Fibroblast of peridontal ligament (primary cell): ENCODE measurements around the gene ILF2.

Experiments
- DNase-seq: peaks from one replicate; pipeline ENCODE4 v3.0.0-alpha.2; 2010; ENCODE audit errors: extremely low read depth

The ILF2 gene

GRCh38 chr1:153627715-153628626 is 42.8 kb downstream of the ILF2 start, which contains the start of gene S100A1:
Gene S100A1 (plus strand): TSS chr1:153628434. CDS start chr1:153630522, 2,088 bp downstream.
- DNase-seq = no peak

- peak; percentile 94 for DNase-seq
Measured at GRCh38 chr1:153626904-153627714, 43.7 kb downstream of the ILF2 start, which contains the start of gene S100A13. Gene S100A13 (minus strand): TSS chr1:153627505. CDS start chr1:153626472, 1,033 bp downstream.

DNA sequence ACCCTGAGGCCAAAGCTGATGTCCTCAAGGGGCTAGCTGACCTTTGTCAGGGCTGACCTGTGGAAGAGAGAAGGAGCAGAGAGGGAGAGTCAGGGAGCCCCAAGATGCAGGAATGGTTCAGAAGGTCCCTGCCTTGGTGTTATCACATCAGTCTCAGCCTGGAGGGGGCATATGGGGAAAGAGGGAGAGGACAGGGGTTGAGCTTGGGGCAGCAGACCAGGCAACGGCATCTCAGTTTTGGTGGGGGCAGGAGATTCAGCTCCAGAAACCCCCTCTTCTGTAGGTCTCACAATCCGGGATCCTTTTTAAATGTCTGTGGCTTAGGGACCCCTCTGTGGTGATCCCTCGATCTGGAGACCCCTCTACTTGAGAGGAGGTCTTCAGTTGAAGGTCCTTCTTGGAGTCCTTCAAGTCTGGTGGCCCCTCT is 44.3 kb downstream of the ILF2 start:
- DNase-seq = no peak

DNA sequence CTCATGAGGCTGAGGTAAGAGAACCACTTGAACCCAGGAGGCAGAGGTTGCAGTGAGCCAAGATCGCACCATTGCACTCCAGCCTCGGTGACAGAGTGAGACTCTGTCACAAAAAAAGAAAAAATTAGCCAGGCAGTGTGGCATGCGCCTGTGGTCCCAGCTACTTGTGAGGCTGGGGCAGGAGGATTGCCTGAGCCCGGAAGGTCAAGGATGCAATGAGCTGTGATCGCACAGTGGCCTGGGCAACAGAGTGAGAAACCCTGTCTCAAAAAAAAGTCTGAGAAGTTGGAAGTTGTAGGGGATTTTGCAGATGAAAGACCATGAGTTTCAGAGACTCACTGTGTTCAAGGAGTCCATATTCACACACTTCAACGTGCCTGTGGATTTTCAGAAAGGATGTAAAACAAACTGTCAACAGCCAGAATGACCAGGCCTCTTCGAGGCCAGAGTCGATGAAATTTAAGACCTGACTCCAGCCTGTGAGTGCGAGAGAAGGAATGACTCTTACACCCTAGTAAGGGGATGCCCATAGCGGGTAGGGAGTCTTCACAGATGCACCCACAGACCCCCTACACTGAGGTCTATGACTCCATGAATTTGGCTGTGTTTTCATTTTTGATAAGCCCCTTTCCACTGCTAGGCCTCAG is 45.7 kb downstream of the ILF2 start:
- no peak for DNase-seq

GRCh38 chr1:153623101-153623500 is 47.7 kb downstream of the ILF2 start:
- DNase-seq = no peak

DNA sequence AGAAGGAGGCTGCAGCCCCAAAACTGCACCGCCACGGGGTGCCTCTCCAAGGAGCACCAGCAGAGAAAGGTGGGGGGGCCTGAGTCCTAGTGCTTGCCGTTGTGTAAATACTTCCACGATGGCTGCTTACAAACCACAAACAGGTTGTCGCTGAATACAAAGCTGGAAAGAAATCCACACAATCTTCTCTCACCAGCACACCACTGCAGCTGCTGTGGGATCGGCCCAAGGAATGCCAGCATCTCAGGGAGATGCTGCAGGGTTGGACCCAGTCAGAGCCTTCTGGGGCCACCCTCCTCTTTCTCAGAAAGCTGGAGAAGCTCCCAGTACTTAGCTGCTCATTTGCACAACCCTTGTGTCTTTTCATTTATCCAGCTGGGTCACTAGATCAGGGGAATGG is 51.6 kb downstream of the ILF2 start:
- no peak for DNase-seq

- peak; percentile 41 for DNase-seq
Measured at GRCh38 chr1:153617663-153618062, 53.1 kb downstream of the ILF2 start.

DNA sequence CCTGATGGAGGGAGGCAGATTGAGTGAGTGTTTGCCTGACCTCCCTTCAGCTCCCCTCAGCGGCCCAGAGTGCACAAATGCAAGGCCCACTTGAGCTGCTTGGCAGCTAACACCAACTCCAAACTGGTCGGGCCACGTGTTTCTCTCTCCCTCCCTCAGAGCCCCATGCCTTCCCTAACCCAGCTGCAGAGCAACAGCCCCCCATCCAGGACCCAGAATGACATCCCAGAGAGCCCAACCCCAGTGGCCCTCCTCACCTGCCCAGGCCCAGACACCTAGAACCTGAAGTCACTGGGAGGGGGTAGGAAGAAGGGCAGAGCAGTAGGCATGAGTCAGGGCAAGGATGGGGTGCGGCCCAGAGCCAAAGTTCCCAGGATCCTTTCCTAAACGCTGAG is 53.9 kb downstream of the ILF2 start:
- no peak for DNase-seq

- DNase-seq = no peak
Measured at GRCh38 chr1:153616144-153616916, 54.5 kb downstream of the ILF2 start, which contains the start of gene S100A14. Gene S100A14 (minus strand): TSS chr1:153616325. CDS start chr1:153615858, 467 bp downstream.

- no peak for DNase-seq
Measured at GRCh38 chr1:153615406-153615805, 55.4 kb downstream of the ILF2 start.

DNA sequence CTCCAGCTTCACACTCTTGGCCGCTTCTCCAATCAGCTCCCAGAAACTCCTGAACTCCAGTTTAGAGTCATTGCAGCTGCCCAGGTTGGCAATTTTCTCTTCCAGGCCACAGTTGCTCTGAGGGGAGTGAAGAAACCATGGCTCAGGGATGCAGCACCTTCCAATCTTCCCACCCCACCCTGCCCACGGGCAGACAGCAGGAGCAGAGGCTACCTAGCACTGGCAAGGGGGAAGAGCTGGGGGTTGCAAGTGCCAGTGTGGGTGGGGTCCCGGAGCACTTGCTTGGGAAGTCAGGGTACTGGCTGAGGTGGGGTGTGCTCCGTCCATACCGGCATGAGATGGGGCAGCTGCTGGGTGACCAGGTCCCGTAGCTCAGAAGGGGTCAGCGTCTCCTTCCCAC is 55.9 kb downstream of the ILF2 start:
- DNase-seq = no peak

GRCh38 chr1:153614189-153614900 is 56.4 kb downstream of the ILF2 start:
- DNase-seq = peak; percentile 20

- no peak for DNase-seq
Measured at GRCh38 chr1:153613406-153613805, 57.4 kb downstream of the ILF2 start.

- DNase-seq = peak; percentile 61
Measured at GRCh38 chr1:153612755-153613331, 58.0 kb downstream of the ILF2 start, which contains the start of gene S100A16. Gene S100A16 (minus strand): TSS chr1:153613137. CDS start chr1:153608151, 4,986 bp downstream.

DNA sequence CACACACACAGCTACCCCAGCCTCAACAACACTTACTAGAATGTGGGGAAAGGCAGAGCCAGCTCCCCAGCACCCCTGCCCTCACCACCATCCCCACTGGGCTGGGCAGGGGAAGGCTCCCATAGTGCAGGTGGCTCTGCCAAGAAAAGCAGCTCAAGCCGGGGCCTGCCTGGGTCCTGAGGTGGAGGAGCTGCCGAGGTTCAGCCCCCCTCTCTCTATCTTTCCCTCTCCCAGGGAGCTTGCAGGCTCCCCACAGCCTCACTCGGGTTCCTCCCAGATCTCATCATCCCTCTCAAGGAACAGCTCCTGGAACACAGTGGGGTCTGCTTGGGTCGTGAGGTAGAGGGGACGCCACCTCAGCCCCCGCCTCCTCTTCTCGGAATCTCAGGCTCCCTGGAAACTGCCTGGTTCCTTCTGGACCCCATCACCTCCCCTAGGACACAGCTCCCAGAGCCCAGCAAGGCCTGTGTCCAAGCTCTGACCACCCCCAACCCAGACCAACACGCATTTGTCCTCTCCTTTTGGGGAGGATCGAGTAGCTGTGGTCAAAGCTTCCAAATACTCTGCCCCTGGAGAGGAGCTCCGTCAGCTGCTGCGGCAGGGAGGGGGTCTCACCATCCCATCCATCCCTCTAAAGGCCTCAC is 58.6 kb downstream of the ILF2 start:
- no peak for DNase-seq
